Cardiac septum (tissue), 1 donor: ENCODE data around the gene BBLN. TPM values are rescaled to one million over a fixed set of nuclear protein-coding genes. Genes with fewer than 3 reads are reported as not detected.
A peak's percentile ranks its signal among the peaks of the same experiment; 100 is the strongest.
"Not testable (repeated sequence)": the region's sequence is repeated elsewhere in the genome, so short reads cannot be mapped to it uniquely, and the experiment has no call there.

Experiments used
- DNase-seq: peaks from one replicate; pipeline ENCODE4 v3.0.0-alpha.2; 2020; ENCODE audit warnings: low spot score
- intact Hi-C: fragments of 100-400 bp; cut with DNase I; formaldehyde crosslinking; loops from one replicate; pipeline ENCODE4 v1.14.0; 2022
- total RNA-seq: library from RNA; stranded (reverse); fragmentation: NEBNext Ultra II Directional; extraction: Animal tissue kit (Norgen Biotek cat#: 25700); gene quantifications from one replicate; pipeline ENCODE4 v1.2.1, GENCODE V29; 2021
- donor health status: DM: no; HTN: no; CAD: no.

The BBLN gene
- total RNA-seq, 1 donor from 2014 or later, result 65.7 TPM

DNA sequence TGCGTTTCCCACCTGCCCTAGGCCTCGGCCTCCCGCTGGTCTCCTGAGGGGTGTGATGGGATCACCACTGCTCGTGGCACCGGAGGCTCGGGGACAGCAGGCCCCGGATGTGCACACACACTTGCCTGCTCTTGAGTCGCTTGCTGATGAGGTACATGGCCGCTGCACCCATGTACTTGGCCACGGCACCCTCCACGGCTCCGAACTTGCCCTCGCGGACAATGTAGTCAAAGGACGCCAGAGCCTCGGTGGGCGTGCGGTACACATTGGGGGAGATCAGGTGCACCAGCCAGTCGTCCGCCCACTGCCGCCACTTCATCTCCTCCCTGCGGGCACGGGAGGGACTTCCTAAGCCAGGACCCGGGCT is 37.3 kb upstream of the BBLN start:
- intact Hi-C loops, result no loop called here
- no peak for DNase-seq

DNA sequence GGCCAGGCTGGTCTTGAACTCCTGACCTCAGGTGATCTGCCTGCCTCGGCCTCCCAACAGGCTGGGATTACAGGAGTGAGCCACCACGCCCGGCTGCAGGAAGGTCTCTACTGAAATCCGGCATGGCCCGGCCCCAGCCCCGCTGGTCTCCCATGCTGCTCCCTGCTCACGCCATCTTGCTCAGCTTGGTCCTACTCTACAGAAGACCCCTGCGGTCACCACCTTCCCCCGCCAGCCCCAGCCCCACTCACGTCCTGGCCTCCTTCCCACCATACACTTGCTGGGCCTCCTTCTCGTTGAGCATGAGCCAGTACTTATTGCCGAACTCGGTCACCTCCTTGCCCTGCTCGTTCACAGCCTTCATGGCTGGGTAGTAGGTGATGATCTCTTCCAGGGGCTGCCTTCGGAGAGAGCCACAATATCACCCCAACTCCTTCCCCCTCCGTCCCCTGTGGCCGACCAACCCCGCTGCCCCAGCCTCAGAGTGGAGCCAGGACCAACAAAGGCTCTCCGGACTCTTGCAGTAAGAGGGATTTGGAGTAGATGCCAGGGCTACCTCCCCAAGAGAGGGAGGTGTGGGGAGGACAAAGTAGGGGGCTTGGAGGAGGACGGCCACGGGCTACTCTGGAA is 36.5 kb upstream of the BBLN start:
- intact Hi-C loops, result no loop called here
- DNase-seq, result no peak

DNA sequence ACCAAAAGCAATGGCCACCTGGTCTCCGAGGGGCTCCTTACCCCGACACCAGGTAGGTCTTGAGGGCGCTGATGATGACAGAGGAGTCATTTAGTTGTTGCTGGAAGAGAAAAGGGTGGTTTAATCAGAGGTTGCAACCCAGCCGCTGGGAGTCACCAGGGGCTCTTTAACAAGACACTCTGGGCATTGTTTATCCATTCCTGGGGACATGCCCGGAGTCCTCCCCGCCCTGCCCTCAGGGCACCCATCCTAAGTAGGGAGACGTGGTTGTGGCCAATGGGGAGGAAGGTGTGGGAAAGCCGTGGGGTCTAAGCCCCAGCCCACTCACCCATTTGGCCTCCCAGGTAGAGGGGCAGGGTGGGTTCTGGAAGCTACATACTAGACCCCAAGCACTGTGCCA is 35.6 kb upstream of the BBLN start:
- DNase-seq, result no peak
- intact Hi-C loops, result no loop called here

DNA sequence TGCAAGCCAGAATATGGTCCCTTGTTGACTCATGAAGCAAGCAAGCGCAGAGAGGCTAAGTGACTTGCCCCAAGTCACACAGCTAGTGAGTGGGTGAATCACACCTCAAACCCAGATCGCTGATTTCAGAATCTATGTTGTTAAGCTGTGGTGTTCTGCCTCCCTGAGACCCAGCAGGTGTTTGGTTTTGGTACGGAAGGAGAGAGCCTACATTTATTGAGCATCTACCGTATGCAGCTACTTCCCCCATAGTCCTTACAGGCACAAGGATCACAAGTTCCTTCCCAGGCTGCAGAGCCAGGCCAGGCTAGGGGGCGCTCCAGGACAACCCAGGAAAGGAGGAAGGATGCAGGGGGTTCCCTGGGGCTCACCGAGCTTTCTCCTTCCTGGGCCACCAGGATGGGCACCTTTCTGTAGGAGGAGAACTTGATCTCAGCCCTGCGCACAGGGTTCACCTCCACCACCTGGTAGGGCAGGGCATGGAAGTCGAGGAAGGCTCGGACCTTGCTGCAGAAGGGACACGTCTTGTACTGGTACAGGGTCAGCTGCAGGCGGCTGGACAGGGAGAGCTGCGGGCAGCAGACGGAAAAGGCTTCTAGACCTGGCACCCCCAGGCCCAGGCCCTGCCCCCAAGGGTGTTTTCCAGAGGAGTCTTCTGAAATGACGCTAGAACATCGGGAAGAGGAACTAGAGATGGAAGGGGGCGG is 35.0 kb upstream of the BBLN start:
- DNase-seq, result peak; percentile 86
- intact Hi-C loops, result no loop called here

DNA sequence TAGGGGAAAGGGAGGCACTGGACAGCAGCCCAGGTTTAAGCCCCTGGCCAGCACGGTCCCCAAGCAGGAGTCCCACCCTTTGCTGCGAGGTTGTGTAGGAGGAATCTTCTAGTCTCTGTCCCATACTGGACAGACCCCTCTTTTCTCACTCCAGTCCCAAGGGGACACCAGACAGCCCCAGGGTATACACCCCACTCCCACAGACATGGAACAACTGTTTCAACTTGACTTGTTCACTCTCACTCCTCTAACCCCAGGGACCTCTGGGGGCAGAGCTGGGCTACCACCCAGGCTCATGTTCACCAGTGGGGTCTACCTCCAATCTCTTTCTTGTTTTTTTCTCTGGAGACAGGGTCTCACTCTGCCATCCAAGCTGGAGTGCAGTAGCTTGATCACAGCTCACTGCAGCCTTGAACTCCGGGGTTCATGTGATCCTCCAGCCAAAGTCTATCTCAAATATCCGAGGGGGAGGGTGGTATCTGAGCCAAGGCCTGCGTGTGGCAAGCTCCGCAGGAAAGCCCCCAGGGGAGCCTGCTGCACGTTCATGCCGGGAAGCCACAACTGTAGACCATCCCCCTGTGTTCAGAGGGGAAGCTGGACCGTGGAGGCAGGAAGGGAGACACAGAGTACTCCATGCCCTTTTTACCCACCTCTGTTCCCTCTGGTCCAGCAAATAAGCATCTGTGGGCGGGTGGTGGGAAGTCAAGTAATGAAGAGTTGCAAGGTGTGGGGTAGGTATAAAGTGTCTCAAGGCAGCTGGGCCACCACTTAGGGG is 34.3 kb upstream of the BBLN start:
- DNase-seq, result no peak
- intact Hi-C loops, result loop anchor here (2.0 kb wide), 1 partner anchor 27 kb away; no protein-coding TSS in a partner anchor

DNA sequence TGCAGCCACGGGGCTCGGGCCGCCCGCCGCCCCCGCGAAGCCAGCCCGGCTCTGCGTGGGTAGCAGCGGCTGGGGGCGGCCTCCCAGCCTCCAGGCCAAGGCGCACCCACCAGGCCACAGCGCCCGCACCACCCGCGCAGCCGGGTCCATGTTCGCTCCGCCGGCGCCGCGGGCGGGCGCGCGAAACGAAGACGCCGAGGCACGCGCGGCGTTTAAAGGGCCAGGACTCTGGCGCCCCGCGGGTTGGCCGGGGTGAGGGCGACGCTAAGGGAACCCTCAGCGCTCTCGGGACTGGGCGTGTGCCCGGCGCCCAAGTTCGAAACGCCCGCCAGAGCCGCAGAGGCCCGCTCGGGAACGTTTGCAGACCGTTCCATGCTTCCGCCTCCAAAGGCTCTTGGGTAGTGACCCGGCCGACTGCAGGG is 32.5 kb upstream of the BBLN start, which contains the start of gene PTGES2:
Gene PTGES2 (minus strand): TSS at position 162 of the 422 bp plus-strand sequence. CDS start 12 bp downstream, at position 150.
- intact Hi-C loops, result loop anchor here (2.0 kb wide), 1 partner anchor 29 kb away; no protein-coding TSS in a partner anchor
- peak; percentile 93 for DNase-seq

DNA sequence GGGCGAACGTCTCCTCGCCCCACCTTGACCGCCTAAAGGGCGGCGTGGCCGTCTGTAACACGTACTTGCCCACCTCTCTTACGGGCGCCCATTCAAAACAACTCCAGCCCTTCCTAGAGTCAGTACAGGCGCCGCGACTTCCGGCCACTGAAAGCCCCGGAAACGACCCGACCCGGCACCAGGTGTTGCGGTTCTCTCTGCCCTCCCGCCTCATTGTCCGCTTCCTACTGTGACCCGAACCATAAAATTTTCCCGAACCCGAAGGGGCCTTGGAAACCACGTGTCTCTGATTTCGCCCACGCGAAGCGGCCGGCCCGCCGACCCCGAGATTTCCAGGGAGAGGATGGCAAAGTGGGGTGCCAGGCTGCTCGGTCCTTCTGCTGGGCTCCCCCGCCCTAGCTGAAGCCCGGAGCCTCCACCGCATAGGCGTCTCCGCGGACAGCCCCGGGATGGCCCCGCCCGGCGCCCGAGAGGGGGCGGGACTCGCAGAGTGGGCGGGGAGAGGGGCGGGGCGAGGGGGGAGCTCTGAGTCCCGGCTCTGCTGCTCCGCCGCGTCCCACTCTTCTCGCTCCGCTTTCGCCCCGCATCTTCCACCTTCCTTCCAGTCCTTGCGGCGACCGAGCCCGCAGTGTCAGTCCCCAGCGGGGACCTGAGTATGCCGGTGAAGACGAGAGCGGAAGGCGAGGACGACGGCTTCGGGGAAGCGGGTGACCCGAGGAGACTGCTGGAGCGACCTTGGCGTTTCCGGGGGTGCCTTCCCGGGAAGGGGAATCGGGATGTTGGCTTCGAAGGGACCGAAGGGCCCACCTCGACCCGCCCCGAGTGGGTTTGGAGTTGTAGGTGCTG is 31.9 kb upstream of the BBLN start:
- peak; percentile 91 for DNase-seq
- intact Hi-C loops, result loop anchor here (2.0 kb wide), 1 partner anchor 29 kb away; no protein-coding TSS in a partner anchor

DNA sequence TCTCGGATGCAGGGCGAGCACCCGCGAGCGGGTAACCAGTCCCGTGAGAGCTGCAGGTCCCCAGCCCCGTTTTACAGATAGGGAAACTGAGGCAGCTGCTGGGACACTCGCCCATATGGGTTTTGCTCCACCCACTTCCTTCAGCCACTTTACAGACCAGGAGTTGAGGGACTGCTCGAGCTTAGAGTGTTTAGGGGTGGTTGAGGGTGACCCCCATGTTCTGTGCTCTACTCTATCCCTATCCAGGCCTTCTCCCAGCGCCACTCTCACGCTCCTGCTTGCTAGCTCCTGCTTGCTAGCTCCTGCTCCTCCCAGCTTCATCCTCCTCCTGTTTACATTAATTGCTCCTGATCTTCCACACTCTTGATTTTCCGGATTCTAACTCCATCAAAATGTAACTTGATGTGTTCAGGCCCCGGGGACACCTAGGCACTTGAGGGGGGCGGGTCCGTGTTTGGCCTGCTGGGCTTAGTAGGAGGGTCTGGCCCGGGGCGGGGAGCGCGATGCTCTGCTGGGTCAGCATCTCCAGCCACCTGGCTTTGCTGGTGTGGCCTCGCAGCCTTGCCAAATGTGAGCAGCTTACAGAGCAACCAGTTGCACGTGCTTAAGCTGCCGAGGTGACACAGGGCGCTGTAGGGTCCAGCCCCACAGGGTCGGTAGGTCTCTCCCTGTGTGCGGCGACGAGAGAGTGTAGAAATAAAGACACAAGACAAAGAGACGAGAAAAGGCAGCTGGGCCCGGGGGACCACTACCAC is 31.1 kb upstream of the BBLN start:
- DNase-seq, result no peak
- intact Hi-C loops, result no loop called here

DNA sequence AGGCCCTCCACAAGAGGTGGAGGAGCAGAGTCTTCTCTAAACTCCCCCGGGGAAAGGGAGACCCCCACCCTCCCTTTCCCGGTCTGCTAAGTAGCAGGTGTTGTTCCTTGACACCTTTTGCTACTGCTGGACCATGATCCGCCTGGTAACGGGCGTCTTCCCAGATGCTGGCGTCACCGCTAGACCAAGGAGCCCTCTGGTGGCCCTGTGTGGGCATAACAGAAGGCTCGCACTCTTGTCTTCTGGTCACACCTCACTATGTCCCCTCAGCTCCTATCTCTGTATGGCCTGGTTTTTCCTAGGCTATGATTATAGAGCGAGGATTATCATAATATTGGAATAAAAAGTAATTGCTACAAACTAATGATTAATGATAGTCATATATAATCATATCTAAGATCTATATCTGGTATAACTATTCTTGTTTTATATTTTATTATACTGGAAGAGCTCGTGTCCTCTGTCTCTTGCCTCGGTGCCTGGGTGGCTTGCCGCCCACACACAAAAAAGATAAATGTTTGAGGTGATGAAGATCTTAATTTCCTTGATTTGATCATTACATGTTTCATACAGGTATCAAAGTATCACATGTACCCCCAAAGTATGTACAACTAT is 30.0 kb upstream of the BBLN start:
- DNase-seq, intact Hi-C loops: not testable (repeated sequence)

DNA sequence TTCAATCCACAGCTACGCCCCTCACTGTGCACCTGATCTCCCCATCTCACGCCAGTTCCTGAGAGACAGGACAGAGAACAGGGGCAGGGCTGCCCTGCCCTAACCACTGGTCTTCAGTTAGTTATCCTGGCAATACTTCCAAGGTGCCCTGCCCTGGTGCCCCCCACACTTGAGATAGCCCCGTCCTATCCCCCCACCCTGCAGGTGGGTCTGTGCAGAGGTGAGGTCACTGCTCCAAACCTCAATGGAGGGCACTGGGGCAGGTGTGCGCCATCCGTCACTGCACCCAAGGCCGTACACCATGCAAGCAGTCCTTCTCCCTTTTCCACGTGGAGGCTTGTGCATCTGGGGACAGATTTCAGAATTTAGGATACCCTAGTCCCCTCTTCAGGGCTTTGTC is 29.4 kb upstream of the BBLN start:
- DNase-seq, intact Hi-C loops: not testable (repeated sequence)

DNA sequence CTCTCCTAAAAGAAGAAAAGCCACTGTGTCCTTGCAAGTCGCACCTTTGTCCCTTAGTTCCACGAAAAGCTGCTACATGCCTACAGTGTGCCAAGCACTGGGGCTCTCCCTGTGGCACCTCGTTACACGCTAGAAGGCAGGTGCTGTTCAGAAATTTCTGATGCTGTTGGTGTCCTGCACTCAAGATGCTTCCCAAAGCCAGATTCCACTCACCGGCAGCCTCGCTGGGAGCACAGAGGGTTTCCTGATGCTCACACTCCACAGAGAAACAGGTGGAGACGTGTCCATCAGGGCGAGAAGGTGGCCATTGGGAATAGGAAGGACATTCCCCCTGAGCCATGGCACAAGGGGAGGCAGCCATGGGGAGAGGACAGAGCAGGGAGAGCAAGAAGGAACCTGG is 28.7 kb upstream of the BBLN start:
- intact Hi-C loops, DNase-seq: not testable (repeated sequence)

DNA sequence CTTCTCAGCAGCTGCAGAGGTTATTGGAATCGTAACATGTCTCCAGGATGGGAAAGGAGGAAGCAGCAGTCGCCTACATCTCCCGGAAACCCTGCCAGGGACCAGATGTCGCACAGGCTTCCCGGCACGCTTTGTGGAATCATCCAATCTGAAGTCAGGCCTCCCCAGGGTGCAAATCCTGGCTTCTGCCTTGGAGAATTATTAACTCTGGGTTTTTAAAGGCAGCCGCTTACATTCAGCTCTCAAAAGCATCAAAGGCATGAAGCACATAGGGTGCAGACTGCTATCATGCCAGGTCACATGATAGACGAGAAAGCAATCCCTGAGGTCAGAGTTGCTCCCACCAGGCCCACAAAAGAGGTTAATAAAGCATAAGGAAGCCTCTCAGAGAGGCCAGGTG is 27.9 kb upstream of the BBLN start:
- intact Hi-C loops, DNase-seq: not testable (repeated sequence)

DNA sequence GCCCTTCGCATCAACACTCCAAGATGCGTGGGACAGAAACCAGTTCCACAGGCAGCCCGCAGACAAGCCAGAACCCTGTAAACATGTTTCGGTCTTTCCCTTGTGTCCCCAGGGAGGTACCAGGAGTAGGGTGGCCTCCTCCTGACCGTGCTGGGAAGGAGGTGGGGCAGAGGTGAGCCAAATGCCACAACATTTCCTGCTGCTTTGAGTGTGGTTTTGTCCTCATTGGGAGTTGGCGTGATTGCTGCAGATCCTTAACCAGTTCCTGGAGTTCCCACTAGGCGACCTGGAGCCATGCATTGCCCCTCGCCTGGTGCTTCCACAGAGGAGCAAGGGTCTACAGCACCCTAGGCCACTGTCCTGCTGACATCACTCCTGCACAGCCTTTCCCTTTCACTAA is 24.5 kb upstream of the BBLN start:
- DNase-seq, intact Hi-C loops: not testable (repeated sequence)

DNA sequence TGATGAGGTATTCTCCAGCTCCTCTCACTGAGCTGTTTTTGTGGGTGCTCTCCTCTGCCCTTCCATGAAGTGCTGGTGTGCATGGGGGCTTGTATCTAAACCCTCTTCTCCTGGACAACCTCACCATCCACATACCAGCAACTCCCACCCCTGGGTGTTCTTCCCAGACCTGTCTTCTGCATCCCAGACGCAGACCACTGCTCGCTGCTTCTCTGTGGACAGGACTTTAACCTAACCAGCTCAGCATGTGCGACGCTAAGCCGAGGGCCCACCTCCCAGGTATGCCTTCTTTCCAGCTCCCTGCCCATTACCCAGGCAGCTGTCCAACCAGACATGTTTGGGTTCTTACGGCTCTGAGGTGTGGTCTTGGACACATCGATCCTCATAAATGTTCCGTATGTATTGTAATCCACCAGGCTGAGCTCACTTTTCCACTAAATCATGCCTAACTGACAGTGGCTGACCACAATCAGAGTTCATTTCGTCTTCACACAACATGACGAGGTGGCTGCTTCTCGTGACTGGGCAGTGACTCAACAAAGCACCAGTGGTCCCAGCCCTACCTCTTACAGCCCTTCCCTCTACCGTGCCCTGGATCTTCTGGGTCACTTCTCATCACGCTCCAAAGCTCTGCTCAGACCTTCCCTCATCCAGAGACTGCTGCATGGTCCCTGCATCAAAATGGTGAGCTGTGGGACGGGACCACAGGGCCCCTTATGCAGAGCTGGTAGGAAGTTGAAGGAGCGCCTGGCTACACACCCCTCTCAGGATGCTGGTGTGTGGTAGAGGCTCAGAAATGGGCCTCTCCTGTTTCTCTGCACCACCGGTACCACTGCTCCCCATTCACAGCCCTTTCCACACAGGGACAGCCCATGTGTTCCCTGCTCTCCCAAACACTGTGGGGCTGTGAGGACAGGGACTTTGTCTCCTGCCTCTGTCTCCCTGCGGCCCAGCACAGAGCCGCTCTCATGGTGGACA is 23.0 kb upstream of the BBLN start:
- DNase-seq, result no peak
- intact Hi-C loops, result no loop called here

DNA sequence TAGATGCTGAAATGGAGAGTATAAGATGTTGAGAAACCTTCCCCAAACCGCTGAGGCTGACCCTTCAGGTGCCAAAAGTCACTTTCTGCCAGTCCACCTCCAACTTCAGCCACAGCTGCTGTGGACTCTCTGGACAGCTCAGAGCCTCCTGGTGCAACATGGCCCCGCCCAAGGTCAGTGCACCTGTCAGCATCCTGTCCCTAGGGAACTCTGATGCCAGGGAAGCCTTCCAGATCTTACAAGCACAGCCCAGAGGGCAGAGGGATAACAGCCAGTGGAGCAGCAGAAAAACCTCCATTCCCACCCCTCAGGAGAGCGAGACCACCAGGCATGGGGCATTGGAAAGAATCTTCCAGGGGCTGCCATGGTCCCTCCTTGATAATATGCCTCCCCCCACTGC is 22.1 kb upstream of the BBLN start:
- no peak for DNase-seq
- intact Hi-C loops, result no loop called here

DNA sequence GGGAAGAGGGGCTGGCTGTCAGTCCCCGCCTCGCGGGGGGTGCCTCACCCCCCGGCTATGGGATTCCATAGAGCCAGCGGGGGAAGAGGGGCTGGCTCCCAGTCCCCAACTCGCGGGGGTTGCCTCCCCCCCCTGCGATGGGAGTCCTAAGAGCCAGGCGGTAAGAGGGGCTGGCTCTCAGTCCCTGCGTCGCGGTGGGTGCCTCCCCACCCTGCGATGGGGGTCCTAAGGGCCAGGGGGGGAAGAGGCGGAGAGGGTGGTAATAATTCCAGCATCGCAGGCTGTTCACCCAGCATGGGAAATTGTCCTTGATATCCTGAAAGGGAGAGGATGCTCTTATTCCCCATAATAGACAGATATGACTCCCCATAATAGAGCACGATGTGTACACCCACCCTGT is 20.4 kb upstream of the BBLN start:
- DNase-seq, result no peak
- intact Hi-C loops, result no loop called here

DNA sequence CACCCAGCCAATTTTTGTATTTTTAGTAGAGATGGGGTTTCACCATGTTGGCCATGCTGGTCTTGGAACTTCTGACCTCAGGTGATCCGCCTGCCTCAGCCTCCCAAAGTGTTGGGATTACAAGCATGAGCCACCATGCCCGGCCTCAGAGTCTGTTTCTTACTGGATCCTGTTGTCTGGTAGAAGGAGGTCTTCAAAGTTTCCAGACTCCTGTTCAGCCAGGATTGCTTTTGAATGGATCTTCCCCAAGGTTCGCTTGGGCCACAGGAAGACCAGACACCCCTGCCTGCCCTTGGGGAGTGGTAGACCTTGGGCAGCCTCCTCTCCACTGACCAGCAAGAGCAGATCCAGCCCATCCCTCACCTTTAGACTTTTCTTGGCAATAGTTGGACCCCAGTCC is 18.5 kb upstream of the BBLN start:
- no peak for DNase-seq
- intact Hi-C loops, result no loop called here
